DOHH2 (cell line): Measurements from ENCODE around the gene AK8.

Source experiments
- EZH2phosphoT487 ChIP-seq: fragments of 200-600 bp; sonication (generic); IDR thresholded peaks from 2 replicates; pipeline ENCODE4 v1.6.1; 2017; ENCODE audit warnings: borderline replicate concordance, mild to moderate bottlenecking, antibody characterized with exemption, low read length, moderate library complexity, mixed read lengths
- TF ChIP-seq, protein P1 (sequence below): fragments of 200-600 bp; sonication (generic); IDR thresholded peaks from one replicate; pipeline ENCODE4 v1.5.1; 2014; ENCODE audit warnings: antibody characterized with exemption, mild to moderate bottlenecking, low read depth, low read length; ENCODE audit not compliant: poor library complexity, severe bottlenecking

DNA sequence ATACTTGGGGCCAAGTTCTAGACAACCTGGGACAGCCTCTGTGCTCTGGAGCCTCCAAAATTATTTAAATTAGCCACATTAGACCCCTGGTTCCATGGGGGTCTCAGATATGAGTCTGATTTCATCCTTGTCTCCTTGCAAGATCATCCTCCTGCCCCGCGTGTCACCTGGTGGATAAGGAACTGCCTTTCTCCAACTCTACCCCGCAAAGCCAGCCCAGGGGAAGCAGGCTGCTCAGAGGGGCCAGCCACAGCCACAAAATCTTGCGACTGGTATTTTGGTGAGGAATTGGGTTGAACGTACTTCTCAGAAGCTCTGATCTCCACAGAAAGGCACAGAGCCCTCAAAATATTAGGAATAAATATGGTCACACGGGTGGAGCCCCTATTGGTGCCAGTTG, 101.2 kb downstream of the AK8 start:
- TF ChIP-seq, protein P1, sequence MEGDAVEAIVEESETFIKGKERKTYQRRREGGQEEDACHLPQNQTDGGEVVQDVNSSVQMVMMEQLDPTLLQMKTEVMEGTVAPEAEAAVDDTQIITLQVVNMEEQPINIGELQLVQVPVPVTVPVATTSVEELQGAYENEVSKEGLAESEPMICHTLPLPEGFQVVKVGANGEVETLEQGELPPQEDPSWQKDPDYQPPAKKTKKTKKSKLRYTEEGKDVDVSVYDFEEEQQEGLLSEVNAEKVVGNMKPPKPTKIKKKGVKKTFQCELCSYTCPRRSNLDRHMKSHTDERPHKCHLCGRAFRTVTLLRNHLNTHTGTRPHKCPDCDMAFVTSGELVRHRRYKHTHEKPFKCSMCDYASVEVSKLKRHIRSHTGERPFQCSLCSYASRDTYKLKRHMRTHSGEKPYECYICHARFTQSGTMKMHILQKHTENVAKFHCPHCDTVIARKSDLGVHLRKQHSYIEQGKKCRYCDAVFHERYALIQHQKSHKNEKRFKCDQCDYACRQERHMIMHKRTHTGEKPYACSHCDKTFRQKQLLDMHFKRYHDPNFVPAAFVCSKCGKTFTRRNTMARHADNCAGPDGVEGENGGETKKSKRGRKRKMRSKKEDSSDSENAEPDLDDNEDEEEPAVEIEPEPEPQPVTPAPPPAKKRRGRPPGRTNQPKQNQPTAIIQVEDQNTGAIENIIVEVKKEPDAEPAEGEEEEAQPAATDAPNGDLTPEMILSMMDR, result no peak
- no peak for TF ChIP-seq EZH2phosphoT487
